Measurements from ENCODE around the gene PACSIN3.
"Not testable (repeated sequence)": the region's sequence is repeated elsewhere in the genome, so short reads cannot be mapped to it uniquely, and the experiment has no call there.

PACSIN3 gene

DNA sequence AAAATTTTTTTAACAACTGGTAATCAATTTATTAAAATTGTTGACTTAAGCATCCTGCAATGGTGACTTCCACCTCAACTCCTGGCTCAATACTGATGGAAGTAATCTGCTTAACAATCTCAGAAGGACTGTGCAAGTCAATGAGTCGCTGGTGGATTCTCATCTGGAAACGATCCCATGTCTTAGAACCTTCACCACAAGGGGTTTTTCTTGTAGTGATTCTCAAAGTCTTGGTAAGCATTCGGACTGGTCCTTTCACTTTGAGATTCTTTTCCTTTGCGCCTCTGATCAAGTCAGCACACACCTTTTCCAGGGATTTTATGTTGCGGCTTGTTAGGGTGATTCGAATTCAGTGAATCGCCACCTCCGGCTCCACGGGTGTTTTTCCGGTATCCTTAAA is 4.9 kb upstream of the PACSIN3 start:
- DNase-seq = not testable (repeated sequence)

DNA sequence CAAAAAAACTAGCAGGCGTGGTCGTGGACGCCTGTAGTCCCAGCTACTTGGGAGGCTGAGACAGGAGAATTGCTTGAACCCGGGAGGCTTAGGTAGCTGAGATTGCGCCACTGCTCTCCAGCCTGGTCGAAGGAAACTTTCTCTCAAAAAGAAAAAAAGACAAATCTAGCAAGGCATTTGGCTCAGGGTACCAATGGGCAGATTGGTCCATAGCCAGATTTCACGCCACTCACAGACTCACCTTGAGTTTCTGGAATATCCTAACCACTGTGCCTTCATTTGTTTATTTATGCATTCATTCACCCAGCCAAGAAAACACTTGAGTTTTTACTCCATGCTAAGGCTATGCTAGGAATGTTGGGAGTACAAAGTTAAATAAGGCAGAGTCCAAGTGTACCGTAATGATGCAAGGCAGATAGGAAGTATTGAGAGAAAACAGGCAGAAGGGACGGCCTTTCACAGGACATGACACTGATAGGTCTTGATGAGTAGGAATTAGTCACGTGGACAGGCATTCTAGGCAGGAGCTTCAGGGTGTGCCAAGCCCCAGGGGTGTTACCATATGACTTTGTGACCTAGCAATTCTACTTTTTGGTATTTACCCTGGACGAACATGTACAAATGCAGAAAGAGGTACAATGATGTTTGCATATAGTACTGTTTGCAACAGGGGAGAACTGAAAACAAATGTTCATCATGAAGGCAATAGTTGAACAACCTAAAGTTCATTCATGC is 3.0 kb upstream of the PACSIN3 start:
- no peak for DNase-seq

DNA sequence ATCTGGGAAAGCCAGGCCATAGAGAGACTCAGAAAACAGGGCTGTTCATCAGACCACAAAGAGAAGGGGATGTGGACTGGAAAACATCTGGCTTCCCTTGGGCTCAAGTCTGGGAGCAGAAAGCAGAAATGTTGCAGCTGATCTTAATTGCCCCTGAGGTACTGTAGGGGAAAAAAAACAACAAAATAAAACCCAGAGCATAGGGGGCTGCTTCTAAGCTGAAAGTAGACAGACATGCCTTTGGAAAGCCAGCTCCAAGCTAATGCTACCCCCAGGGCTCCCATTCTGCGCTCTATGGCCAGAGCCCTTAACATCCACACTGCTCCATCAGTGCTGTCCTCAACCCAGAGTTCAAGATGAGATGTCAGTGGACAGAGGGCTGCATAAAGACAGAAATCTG is 2.0 kb upstream of the PACSIN3 start:
- no peak for DNase-seq

DNA sequence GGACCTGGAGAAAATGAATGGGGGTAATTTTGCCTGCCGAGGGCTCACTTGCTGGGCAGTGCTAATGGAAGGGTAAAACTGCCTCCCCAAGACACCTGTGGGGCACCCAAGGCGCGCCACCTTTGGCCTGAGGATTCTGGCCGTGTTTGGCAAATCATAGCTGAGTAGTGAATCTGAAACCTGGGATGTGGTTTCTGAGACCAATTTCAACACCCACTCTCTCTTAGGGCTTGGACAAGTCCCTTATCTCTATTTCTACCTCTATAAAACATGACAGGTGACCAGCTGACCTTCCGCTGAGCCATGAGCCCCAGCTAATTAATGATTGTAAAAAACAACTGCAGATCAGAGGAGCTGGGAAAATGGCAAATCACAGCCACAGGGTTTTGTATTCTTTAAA is 1.5 kb upstream of the PACSIN3 start:
- DNase-seq = no peak

DNA sequence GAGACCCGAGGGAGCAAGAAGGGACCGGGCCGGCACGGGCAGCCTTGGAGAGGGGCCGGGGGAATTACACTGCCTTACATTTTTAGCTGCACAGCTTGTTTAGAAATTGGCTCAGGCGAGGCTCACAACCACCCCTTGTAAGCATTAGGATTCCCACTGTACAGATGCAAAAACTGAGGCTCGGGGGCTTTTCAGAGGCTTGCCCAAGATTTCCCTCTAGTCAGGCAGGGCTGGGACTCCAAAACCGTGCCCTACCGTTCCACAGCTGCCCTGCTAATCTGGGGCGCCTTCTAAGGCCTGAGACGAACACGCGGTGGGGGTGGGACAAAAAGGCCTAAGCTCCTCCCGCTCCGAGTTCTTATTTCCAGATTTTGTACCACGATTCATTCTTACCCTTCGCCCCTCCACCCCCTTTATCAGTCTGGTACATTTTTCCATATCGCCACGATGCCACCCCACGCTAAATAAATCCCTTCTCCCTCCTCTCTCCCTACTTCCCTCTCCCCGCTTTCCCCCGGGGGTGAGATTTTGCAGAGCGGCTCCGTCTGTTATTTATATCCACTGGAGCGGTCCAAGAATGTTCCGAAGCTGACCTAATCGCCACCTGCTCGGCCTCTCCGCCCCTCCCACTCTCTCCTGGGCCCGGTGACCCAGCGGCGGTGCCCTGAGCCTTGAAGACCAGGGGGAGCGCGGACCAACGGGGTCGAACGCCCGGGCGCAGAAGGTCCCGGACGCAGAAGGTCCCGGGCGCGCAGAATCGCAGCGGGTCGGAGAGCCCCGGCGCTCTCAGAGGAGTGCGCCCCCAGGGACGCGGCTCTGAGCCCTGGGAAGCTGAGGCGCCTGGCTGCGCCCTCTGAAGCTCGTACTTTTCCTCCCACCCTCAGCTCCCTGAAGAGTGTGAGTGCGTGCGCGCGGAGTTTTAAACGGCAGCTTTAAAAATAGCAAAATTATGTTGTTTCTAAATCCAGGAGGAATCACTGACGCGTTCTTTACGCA is 764 bp upstream of the PACSIN3 start:
- no peak for DNase-seq

DNA sequence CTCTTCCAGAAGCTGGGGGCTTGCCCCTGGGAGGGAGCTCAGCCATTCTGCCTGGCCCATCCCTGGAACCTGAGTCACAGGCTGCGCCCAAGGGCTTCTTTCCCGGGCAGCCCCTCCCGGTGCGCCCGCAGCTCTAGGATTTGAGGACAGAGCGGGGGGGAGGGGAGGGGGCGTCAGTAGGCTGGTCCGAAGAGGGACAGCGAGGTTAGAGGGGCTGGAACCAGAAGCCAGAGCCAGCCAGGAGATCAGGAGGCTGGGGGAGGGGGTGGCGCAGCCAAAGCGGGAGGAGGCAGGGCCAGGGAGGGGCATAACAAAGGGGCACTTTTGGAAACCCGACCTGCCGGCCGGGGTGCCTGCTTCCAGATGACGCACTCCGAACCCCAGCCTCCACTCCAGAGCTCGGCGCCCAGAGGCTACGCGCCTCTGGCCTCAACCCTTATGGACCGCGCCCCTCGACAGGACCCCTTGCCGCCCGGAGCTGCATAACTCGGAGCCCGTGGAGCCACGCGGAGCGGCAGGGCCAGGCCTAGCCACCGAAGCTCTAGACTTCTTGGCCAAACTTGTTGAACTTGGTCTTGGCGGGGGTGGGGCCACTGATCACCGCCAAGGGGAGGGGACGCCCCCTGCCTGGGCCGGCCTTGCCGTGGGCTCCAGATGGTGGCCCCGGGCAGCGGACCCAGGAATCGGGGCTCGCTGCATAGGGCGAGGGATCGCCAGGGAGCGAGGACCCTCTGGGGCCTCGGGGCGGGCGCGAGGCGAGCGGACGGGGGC is 744 bp downstream of the PACSIN3 start:
- peak; percentile 32 for DNase-seq

DNA sequence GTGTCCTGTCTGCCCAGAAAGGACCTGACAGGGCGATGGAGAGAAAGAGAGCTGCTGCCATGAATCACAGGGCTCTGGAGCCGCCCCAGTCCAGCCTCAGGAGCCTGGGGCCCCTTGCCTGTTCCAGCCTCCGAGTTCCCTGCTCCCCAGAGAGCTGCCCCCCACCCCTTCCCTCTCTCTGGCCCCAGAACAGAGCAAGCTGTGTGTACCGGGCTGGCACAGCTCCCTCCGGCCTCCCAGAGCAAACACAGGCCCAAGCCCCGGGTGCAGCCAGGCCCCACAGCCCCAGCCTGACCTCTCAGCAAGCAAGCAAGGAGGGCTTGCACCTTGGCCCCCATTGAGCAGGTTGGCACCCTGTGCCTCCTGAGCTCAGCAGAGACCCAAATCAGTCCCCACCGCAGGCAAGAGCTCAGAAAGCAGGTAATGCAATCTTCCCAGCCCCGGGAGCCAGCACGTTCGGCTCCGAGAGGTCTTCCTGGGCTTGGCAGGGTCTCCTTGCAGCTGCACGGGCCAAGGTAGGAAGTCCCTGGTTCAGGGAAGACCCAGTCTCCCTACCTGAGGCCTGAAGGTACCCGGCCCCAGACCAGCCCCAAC is 1.4 kb downstream of the PACSIN3 start:
- no peak for DNase-seq

DNA sequence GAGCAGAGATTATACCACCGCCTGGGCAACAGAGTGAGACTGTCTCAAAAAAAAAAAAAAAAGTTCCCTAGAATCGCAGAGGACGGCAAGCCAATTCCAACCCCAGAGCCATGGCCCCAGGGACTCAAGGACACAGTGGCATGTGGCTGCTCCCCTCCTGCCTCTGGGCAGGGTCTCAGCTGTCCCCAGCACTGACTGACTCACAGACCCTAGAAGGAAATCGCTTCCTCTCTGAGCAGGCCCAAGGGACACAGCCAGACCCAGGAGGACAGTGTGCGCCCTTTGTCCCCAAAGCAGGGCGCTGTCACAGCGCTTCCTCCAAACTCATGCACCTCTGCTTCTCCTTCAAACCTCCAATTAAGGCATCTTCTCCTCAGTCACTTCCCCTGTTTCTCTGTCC is 2.3 kb downstream of the PACSIN3 start:
- DNase-seq = no peak

DNA sequence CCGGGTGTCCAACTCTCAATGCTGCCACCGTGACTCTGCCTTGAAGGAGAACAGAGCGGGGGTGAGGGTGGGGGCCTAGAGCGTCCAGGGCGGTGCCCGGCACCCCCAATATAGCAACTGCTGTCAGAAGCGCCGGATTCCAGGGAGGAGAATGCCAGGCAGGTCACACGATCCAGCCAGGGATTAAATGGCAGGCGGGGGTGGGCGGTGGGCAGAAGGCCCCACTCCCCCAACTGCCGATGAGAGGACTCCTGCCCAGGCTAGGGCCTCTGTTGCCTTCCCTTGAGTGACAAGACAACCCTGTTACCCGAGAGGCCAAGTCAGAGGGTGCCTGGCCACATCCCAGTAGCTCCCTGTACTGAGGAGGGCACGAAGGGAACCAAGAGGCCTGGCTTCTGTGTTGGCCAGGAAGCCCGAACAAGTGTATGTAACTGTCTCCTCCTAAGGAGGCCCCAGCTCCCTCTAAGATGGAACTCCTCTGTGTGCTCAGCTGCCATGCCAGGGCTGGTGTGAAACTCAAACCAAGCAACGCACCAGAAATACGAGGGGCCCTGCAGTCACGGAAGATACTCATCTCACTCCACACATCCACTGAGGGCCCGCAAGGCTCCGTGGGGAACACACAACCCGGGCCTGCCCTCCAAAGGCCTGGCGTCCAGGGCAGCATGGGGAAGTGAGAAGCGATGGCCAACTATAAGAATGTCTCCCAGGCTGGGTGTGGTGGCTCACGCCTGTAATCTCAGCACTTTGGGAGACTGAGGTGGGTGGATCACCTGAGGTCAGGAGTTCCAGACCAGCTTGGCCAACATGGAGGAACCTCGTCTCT is 3.0 kb downstream of the PACSIN3 start:
- no peak for DNase-seq

DNA sequence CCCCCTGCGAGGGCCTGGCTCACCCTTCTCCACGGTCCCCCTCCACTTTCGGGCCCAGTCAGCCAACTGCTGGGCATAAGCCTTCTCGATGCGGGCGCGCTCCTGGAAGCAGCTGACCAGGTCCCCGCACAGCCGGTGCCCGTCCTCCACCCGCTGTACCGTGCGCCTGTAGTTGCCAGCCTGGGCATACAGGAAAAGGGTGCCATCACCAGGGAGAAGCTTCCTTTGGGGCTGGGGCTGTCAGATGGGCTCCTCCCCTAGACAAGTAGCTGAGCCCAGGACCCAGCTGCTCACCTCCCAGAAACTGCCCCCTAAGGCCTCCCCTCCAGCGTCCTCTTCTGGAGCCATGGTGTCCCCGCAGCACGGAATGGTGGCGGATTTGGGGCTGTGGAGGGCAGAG is 3.9 kb downstream of the PACSIN3 start:
- no peak for DNase-seq

DNA sequence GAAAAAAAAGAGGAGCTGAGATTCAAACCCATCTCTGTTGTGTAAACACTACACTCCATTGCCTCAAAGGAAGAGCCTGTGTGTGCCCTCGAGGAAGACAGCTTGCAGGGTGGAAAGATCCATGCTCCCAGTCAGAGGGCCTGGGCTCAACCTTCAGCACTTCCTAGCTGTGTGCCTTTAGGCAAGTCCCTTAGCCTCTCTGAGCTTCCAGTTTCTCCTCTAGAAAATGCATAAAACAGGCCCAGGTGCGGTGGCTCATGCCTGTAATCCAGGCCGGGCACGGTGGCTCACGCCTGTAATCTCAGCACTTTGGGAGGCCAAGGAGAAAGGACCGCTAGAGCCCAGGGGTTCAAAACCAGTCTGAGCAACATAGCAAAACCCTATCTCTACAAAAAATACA is 5.0 kb downstream of the PACSIN3 start:
- no peak for DNase-seq

DNA sequence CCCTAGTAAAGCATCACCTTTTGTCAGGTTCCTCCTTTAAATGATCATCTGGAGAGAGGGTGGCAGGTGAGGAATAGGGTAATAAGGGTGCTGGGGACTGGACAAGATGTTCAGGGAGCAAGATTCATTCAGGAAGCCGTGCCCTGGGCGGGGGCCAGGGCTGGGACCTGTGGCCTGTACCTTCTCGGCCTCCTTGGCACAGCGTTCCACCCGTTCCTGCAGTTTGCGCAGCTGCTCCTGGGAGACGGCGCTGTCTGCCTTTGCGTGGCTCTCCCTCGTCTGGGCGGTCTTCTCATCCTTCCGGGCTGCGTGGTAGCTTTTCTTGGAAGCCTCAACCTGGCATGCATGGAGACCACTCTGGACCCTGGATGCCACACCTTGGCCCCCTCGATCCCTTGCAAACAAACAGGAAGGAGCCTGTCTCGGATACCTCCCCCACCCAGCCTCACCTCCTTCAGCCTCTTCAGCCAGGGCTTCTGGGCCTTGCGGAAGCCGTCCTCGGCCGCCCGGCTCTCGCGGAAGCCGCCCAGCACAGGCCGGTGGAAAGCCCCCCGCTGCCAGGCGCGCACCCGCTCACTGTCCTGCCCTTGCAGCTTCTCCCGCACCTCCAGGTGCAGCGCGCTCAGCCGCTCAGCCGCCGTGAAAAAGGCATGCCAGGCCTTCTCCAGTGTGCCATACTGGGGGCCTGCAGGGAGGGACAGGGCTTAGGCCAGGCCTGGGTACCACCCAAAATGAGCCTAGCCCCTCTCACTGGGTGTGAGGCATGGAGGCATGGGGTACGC is 6.0 kb downstream of the PACSIN3 start:
- no peak for DNase-seq

DNA sequence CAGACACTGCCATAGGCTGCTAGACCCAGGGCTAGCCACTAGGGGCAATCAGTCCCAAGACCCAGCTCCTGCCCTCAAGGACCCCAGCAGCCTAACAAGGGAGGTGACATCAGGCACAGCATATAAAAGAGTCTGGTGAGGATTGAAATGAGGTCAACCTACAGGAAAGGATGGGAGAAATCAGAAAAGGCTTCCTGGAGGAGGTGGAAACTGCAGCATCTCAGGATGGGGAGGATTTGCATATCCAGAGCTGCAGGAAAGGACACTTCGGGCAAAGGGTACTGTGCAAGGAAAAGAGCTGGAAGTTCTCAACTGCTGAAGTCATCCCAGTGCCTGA is 6.6 kb downstream of the PACSIN3 start:
- peak; percentile 26 for DNase-seq

DNA sequence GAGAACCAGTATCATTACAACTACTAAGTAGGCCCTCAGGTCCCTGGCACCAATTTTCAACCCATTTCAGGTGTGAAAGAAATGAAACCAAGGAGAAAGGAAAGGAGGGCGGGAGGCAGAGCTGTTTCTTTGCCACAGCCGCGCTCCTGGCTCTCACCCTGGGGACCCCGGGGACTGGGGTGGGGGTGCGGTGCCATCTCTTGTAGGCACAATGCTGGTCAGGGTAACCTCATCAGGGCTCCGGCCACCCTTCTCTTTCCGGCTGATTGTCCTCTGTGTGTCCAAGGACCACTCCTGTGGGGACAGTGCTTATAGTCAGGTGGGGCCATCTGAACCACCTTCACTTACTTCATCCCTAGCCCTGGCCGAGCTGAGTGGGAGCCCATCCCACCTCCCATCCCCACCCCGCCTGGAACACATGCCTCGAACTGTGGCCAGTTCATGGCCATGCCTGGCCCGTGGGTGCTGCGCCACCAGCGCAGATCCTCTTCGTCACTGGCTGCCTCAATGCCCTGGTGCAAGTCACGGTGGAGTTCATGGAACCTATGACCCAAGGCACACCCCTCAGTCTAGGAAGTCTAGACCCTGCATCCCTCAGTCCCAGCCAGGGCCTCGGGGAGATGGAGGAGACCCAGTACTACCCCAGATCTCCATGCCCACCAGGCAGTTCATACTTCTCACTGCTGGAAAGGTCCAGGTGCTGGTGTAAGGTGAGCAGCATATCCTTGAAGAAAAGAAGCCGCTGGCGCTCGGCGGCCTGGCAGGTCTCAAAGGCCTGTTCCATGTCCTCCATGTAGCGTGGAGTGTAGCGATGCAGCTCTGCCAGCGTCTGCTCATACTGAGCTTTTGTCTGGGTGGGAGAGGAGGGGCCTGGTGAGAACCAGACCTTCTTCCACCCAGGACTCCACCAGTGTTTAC is 7.2 kb downstream of the PACSIN3 start:
- no peak for DNase-seq

DNA sequence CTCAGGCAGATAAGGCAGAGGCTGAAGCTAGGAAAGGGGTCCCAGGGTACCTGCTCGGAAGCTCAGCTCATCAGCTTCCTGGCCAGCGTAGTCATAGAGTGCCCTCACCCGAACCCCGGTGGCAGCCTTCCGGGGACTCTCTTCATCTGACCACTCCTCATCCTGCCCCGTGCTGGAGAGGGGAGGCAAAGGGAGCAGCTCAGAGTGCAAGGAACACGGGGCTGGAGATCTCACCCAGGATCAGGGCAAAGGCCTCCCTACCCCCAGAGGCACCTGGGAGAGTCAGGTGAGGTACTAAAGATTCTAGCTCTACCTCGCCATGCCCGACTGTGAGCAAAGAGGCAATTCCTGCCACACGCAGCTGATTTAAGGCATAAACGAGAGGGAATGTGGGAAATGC is 7.9 kb downstream of the PACSIN3 start:
- no peak for DNase-seq

DNA sequence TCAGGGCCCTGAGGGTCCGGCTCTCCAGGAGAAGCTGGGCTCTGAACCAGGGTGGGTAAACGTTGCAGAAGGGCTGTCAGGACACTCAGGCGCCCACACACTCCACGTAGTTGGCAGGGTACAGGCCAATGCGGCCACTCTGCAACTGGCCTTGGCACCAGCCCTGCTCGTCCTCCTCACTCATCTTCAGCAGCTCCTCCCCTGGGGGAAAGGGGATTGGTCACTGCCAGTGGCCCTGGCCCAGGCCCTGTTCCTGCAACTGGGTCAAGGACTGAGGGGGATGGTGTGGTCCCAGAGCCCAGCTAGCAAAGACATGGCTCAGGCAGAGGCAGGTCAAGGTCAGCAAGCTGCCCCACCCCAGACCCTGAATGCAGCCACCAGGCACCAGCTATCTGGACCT is 8.4 kb downstream of the PACSIN3 start:
- no peak for DNase-seq

DNA sequence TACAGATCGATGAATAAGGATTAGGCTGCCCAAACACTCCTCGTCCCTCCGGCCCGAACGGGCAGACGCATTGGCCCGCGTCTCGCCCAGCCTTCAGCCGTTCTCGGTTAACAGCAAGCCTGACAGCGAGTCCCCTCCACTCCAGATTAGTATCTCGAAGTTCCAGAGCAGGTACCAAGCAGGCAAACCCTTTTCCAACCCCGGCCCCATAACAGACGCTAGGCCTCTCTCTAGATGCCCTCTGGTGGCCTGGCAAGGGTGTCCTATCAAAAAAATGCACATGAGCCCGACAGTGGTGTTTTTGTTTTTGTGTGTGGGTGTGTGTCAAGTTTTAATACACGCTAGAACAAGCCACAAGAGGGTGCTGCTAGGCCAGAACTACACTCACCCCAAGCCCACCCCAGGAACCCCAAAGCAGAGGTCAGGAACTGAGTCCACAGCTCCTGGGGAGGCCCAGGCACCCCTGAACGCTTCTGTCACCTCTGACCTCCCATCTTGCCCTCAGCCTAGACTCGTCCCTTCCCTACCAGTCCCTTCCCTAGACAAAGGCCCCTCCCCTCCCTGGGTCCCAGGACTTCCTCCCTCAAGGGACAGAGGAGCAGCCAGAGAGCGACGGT is 8.9 kb downstream of the PACSIN3 start:
- DNase-seq = peak; percentile 79

DNA sequence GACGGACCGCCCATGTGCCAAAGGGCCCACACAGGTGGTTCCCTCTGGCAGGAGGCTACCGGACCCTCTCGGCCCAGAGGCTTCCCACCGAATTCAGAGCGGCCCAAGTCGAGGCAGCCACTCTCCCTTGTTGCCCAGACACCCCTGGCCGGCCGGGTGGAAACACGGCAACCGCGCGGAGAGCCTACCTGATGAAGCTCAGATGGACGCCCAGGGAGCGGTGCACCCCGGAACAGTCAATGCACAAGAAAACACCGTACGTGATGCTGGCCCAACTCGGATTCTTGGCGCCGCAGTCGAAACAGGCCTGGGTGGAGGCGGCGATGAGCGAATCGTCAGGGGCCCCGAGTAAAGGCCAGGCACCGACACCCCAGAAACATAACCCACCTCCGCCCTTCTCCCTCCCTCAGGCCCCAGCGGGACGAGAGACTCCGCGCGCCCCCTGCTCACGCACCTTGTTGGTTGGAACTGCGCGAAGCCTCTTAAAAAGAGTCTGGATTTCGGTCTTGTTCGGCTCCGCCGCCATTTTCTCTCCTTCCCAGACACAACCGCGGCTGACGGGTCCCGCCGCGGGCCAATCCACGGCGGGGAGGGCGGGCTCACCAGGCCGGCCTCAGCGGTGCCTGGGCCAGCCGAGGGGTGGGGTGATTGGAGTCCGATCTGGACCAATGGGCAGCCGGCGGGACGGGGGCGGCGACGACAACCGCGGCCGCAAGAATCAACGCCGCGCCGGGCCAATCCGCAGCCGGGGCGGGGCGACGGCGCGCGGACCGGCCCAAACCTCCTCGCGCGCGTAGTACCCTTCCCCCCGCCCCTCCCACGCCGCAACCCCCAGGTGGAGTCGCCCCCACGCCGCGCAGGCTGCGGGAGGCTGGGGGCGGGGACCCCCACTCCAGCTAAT is 9.7 kb downstream of the PACSIN3 start, which contains the start of gene ARFGAP2:
ARFGAP2 (minus strand) TSS at position 552 of the 901 bp plus-strand sequence; CDS start at position 526, 26 bp downstream.
- peak; percentile 94 for DNase-seq
